Cerebellar cortex (tissue), 1 donor: ENCODE data around the gene SHANK2.

Source experiments
- DNase-seq: peaks from one replicate; pipeline ENCODE4 v3.0.0-alpha.2; 2015; ENCODE audit warnings: low spot score

SHANK2 gene

DNA sequence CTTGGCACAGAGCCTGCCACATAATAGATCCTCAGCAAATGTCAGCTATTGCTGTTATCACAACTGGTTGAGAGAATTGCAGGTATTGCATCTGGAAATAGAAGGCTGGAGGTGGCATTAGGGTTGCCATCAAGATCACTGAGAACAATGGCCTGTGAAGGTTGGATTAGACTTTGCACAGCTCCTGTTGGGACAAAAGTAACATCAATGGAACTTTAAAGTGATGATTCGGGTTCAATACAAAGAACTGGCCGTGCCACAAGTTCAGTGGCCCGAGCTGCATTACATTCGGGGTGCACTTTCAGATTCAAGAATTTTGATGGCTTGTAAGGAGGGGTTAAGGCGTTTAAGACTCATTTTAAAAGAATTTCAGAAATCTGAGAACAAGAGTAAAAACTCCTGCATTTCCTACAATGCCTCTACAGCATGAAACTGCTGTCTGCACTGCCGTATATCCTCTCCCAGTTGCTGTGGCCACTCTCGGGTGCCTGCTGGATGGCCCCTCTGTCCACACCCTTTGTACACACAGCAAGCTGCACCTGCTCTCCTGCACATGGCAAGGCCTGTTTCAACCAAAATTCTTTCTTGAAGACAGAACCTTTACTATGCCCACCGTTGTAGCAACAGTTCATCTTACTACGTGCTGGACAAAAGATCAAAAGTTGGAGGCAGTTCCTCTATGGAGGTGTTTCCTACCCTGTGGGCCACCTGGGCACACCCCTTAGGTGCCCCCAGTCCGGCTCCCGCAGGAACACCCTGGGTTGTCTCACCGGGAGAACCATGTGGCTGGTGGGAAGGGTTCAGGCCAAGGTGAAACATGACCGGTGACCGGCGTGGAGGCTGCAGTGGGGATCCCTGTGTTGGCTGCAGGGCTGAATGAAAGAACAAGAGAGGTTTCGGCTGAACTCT lies 17.5 kb upstream of the SHANK2 start:
- DNase-seq = no peak

DNA sequence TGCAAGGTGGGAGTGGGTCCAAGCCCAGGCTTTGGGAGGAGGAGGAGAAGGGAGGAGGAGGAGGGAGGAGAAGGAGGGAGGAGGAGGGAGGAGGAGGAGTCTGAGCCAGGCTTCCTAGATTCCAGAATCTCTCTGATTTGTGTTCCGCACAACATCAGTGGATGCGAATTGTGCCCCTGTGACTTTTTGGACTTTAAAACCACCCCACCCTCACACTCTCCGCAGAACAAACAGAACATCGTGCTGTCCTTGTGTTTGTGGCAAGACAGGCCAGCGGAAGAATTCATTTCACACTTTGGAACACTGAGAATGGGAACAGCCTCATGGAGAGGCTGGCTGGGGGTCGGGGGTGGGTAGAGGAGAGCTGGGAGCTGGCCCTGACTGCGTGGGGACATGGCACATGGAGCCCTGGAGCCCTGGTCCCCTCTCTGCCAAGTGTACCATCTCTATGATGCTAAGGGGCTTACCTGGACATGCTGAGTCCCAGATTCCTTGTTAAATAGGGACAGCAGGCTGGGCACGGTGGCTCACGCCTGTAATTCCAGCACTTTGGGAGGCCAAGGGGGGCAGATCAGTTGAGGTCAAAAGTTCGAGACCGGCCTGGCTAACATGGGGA lies 16.4 kb upstream of the SHANK2 start:
- no peak for DNase-seq

DNA sequence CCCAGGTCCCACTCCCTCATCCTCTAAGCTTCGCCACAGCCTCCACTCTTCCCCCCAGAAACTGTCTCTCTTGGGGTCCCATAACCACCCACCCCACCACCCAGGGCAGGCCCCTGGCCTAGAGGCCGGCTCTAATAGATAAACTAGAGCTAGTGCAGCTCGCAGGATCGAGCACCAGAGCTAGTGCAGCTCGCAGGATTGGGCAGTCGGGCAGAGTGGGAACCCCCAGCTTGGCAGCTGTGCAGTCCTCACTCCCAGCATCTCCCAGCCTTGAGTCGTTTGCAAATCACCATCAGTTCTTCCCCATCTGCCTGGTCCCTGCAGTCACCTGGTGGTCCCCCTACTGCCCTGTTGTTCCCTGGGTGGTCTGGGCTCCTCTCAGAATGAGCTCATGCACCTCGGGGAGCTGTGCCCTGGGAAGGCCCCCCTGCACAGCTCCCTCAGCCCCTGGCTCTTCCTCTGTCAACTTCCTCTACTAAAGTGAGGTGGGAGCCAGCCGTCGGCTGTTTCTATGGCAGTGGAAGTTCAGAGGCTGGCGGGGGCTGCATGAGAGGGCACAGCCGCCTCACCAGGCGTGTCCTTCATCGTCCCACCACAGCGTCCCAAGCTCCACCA lies 15.5 kb upstream of the SHANK2 start:
- no peak for DNase-seq

DNA sequence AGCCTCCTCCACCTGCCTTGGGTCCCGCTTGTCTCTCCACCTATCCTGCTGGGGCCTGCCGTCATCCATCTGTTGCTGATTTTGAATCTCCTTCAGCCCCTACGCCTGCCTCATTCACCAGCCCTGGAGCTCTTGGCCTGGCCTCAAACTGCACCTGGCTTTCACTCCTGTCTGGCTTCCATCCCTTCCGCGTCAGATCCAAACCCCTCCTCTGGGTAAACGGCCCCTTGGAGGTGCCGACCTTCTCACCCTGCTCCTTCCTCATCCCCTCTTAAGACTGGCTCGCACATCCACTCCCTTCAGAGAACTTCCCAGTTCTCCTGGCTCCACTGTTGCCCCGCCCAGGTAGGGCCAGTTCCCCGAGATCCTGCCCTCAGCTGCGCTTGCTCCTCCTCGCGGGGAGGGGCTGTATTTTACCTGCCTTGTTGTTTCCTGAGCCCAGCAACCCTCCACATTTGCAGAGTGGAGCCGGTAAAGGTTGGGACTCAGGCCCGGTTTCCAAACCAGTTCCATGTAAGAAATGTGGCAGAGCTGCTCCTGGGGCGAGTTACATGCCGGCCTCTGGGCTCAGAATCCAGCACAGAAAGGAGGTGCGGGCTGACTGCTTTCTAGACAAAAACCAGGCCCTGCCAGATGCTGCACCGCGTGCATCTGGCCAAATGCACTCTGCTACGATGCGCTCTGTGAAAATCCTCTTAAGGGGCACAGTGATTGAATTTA lies 13.9 kb upstream of the SHANK2 start:
- DNase-seq = peak; percentile 19

DNA sequence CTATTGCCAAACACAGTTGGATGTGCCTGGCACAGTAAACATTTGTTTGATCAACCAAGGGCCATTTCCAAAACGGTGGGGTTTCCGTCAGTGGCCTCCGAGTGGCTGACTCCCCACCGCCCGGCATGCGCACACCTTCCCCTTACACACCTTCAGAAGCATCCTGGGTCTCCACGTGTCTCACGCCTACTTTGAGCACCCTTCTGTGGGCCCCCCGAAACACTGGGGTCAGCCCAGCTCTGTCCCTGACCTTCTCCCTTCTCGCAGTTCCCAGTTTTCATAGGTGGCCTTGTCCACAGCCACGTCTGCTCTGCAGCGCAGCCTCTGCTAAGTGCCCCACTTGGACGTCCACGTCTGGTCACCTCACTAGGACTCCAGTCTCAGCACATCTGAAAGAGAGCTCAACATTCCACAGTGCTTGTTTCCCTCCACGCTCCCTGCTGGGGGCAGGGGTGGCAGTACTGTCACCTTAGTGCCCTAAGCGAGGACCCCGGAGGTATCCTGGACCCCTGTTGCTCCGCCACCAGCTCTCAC lies 13.2 kb upstream of the SHANK2 start:
- DNase-seq = no peak

DNA sequence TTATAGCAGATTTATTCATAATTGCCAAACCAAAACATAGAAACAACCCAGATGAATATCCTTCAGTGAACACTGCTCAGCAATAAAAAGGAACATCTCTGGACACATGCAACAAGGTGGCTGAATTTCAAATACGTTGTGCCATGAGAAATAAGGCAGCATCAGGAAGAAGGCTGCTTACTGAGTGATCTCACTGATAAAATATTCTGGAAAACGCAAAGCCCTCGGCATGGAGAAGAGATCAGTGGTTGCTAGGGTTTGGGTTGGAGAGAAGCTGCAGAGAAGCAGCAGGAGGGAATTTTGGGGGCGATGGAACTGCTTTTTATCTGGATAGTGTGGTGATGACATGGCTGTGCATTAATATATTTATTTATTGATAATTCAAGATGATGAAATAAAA lies 11.0 kb upstream of the SHANK2 start:
- DNase-seq = no peak

DNA sequence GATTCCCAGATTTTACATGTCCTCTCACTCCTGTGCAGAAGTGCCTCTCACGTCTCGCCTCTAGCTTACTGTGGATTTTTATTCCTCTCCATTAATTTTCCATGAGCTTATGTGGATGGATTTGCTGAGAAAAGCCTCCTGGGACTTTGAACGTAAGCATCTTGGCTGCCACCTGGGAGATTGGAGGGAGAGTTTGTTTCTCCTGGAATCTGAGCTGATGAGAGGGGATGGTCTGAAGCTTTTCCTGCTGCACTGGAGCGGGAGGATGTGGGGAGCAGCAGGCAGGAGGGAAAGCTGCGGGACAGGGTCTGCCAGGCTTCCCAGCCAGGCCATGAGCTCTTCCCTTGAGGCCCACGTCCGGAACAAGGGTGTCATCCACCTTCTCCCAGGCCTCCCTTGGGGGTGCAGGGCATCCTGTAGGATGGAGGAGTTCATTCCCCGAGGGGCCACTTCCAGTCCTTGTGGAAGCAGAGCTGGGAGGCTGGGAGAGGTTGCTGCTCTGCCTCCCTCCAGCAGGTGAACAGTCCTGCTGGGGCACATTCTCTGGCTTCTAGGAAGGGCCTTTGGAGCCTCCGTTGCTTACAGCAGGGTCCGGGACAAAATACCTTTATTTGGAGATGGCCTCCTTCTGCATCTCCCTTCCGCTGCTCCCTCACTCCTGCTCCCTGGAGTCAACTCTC lies 3.6 kb upstream of the SHANK2 start:
- DNase-seq = no peak

DNA sequence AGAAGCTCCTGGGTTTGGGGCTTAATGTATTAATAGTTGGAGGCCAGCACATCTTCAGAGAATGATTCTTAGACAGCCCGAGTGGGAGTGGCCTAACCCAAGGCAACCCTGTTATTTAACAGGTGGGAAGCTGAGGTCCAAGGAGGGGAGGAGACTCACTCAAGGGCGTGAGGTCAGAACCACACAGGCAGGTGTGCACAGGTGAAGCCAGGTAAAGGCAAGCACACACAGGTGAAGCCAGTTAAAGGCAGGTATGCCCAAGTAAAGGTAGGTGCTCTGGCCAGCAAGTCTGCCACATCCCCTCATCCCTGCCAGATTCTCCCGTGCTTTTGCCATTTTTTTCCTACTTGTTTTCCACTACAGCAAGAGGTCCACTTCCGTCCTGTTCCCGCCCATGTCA lies 2.9 kb upstream of the SHANK2 start:
- no peak for DNase-seq

DNA sequence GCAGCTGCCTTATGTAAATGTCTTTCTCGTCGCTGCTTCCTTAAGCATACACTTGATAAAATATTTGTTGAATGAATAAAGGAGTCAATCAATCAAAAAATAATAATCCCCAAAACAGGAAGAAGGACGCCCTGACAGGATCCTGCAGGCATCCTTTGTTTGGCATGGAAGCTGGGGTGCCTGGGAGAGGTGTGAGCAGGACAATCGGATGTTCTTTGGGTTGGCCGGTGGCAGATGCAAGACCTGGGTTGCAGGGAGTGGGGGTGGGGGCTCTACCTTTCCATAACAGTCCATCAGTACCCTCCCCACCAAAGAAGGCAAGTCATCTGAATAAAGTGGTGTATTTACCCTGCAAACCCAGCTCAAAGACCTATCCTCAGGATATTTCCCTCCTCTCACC lies 1.4 kb upstream of the SHANK2 start:
- DNase-seq = no peak

DNA sequence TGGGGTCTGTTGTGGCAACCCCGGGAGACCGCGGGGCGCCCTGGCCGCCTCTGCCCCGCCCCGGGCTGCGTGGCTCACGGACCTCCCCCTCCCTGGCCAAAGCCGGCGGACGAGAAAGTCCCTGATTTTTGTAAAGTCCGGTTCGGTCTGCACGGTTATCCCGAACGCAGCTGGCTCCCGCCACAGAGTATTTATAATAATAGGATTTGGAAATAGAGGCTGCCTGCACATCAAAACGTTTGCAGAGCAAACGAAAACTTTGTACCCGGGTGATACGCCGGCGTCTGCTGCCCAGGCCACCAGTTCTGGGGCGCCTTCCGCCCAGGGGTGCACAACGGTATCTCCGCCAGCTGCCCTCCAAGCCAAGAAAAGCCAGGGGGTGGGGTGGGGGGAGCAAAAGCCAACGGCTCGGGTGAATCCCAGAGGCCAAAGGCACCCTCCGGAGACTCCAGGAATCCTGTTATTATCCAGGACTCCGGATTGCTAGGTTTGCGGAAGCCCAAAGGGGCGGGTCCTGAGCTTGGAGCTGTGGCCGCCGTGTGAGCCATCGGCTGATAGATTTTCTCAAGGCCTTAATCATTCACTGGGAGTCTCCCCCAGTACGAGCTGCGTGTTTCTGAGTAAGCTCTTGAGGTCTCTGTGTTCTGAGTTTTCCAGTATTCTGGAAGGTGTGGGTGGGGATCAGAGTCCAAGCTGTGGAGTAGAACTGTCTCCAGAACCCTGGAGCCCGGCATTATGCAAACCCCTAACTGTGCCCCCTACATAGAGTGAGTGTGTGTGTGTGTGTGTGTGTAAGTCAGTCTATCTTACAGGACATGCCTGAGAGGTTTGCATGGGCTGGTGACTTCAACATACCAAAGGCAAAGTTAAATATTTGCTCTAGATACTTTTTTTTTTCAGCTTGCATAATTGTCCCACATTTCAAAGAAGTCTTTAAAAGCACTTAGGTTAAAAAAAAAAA lies 673 bp upstream of the SHANK2 start:
- DNase-seq = no peak

DNA sequence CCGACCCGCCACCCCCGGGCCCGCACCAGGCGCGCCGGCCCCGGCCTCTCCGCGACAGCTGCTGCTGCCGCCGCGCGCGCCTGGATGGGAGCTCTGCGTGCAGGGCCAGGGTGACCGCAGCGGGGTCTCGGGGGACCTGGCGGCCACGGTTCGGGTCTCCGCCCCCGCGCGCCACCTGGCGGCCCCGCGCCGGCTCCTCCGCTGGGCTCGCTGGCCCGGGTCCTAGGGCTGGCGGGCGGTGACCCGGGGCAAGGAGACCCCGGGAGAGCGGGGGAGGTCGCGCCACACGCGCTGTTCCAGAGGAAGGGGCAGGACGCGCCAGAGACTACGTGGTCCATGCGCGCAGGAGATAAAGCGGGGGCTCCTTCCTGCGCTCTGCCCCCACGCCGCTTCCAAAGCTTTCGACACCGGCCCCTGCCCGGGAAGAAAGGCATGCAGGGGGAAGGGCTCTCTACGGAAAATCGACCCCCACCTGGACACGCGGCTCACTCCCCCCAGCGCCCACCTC lies 562 bp downstream of the SHANK2 start:
- no peak for DNase-seq

DNA sequence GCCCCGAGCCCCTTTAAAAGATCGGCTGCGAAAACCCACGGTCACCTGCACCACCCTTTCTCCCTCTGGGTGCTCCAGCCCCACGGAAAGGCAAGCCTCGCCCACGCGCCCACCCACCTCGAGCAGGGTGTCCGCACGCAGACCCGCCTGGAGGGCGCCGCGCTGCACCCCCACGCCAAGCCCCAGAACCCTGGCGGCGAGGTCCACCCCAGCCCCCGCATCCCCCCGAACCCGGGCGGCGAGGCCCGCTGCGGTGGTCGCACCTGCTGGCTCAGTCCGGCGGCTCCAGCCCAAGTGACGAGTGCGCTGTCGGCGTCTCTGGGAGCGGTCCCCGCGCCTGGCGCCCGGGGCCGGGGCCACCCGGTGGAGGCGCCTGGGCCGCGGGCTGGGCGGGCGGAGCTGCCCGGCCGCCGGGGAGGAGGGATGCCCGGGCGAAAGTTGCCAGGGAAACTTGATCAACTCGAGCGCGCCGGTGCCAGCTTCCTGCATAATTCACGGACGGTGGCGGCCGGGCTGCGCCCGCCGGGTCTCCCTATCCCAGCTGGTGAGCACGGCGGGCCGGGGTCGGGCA lies 1.1 kb downstream of the SHANK2 start:
- DNase-seq = no peak

DNA sequence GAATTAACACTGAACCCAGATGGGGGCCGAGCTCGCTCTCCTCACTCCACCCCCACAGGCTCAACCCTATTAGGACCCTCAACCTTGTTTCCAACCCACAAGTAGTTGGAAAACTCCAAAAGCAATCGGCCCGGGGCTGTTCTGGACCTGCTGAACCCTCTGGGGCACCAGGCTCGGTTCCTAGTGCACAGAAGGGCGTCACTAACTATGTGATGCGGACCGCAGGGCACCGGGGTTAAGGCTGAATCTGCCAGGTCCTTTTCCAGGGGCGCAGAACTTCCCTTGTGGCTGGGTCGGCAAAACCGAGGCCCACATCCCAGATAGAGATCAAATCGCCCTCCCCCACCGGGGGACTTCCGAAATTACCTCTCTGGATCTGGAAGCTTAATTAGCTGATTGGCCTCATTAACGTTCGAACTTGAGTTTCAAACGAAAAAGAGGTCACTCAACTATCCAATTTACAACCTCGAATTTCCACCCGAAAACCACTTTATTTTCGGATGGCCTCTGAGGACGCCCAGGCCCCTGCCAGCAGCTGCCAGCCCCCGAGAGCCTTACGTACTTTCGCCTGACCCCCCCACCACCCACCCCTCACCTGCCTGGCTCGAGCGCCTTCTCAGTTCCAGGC lies 1.7 kb downstream of the SHANK2 start:
- no peak for DNase-seq

DNA sequence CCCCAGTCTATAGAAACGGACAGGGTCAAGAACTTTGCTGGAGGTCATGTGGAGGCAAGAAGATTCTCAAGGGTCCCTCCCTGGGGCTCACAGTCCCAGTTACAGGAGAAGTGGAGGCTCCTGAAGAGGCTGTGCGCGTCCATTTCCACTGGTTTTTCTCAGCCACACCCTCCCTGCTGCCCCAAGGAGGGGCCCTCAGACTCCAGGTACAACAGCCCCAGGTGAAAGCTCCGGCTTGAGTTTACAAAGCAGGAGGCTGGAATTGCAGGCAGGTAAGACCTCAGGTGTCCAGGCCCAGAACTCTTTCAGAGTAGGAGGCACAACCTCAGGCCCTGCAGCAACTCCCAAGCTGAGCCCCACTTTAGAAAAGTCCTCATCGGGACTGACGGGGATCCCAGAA lies 3.1 kb downstream of the SHANK2 start:
- no peak for DNase-seq

DNA sequence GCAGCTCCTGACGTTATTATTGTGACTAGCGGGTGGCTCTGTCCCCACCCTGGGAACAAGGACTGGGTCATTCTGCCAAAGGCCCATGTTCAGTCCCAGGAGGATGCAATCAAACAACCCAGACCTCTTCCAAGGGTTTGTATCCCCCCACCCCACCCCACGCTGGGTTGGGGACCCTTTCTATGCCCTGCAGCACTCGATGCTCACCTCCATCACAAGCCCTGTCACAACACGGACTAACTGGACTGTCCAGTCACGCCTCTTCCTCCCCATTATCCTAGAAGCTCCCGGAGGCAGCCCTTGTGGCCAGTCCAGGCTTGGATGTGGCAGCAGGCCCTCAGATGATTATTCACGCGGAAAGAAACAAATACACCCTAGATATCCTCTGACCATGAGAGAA lies 3.7 kb downstream of the SHANK2 start:
- DNase-seq = no peak

DNA sequence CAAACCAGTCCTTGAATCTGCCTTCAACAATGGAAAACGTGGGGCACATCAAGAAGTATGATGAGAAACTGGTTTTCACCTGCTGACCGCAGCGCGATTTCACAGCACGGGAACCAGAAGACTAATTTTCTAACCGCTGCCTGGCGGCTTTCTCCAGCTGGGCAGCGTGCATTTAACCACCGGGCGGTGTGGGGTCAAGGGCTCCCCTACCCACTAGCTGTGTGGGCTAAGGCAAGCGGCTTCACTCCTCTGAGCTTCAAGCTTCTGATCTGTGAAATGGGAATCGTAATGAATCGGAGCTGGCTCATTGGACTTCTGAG lies 4.2 kb downstream of the SHANK2 start:
- DNase-seq = no peak

DNA sequence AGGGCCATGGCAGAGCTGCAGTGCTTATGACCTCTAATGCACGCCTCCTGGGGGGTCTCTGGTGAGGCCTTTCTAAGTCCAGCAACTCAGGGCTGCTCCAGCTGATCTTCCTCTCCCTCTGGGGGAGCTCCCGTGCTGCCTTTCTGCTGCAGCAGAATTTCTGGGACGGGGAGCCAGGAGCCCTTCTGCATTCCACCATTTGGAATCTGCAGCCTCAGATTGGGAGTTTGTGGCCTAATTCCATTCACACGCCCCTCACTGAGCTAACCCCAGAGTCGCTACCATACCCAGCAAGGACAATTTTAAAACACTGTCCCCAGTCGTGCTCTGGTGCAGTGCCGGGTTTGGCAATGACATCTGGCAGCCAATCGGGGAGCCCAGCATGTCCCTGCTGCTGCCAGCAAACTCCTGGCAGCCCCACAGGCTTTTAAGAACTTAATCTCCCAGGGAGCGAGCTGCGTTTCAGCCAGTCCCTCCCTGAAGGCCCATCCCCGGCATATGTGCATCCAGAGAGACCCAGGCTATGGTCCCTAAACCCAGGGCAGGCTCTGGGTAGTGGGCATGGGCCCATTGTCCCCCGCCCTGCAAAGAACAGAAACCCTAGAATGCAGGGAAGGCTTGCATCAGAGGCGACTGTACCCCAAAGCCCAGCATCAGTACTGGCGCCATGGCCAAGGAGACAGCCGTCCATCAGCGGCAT lies 4.7 kb downstream of the SHANK2 start:
- DNase-seq = peak; percentile 22

DNA sequence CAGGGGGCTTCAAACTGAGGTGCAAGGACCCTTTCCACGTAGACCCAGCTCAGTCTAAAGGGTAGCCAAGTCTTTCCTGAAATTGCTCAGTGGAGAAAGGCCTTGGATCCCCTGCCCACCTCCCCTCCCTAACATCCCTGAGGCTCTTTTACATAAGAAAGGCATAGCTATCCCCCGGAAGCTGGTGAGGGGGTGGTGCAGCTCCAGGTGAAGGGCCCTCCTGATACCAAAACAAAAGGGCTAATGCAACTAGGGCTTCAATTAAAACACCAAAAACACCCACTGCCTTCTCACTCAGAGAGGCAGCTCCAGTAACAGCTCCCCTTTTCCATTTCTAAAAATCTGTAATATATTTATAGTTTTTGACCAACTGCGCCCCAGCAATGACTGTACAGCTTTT lies 5.8 kb downstream of the SHANK2 start:
- DNase-seq = no peak
